Measurements from ENCODE around the gene ARMH2. TPM values are rescaled to one million over a fixed set of nuclear protein-coding genes. Genes with fewer than 3 reads are reported as not detected.

The ARMH2 gene
- total and polyA plus RNA-seq, 2 donors (not counting 3 experiments of a cell fraction or from before 2014, with no cell fraction given) = not detected

- dilution Hi-C loops (cut with MboI; ENCODE audit: extremely low pct_ligation_motif_present, low sequenced_read_pairs) = no loop called here
- H3K27ac ChIP-seq (ENCODE audit: insufficient read depth, low read depth, low read length) = no peak overlapping the region
- TF ChIP-seq POLR2A (IDR thresholded peaks at IDR 0.05; ENCODE audit: low read depth, low read length) (no peak), CTCF (IDR thresholded peaks at IDR 0.05; ENCODE audit: extremely low read depth in 1 of 2, insufficient read depth in 1 of 2, low read depth in 1 of 2, low read length in 2 of 2) (no peak), FOS (IDR thresholded peaks at IDR 0.05; ENCODE audit: borderline replicate concordance, insufficient read depth, low read length) (no peak), MYC (IDR thresholded peaks at IDR 0.05; ENCODE audit: low read depth, low read length) (no peak), GATA2 (IDR thresholded peaks at IDR 0.05; ENCODE audit: insufficient read depth, insufficient read length, low read depth, low read length) (no peak), MAX (IDR thresholded peaks at IDR 0.05; ENCODE audit: insufficient read depth, insufficient read length) (no peak), POLR2AphosphoS5 (IDR thresholded peaks at IDR 0.05; ENCODE audit: insufficient read depth, low read depth, low read length) (no peak), JUN (IDR thresholded peaks at IDR 0.05; ENCODE audit: borderline replicate concordance, insufficient read depth, insufficient read length, low read depth) (no peak), EZH2 (IDR thresholded peaks at IDR 0.05; ENCODE audit: borderline replicate concordance, low read depth, low read length, severe bottlenecking) (no peak)
- H2AFZ ChIP-seq (ENCODE audit: low read depth, low read length) = no peak overlapping the region
- H4K20me1 ChIP-seq (replicated peaks; ENCODE audit: control insufficient read depth, extremely low read depth, insufficient read depth, low read length) = no peaks in the 10 kb centered on the region
- no peaks in the 10 kb centered on the region for H3K9me1 ChIP-seq (replicated peaks; ENCODE audit: control insufficient read depth, extremely low read depth, insufficient read depth, low read length)
- no peaks in the 10 kb centered on the region for H3K4me1 ChIP-seq (ENCODE audit: control insufficient read depth, extremely low read depth, insufficient read depth, low read length)
- no peaks in the 10 kb centered on the region for H3K27me3 ChIP-seq (ENCODE audit: control insufficient read depth in 2 of 2, insufficient read depth in 2 of 2, low read length in 2 of 2)
- no peaks in the 10 kb centered on the region for H3K9me3 ChIP-seq (replicated peaks; ENCODE audit: control insufficient read depth, insufficient read depth, low read length)
- intact Hi-C loops (cut with micrococcal nuclease) = no loop called here
- BruUV-seq (replicated peaks) = no TSS peak
- no peak overlapping the region for H3K9ac ChIP-seq (replicated peaks; ENCODE audit: extremely low read depth, insufficient read depth, low read length)
- no peaks in the 10 kb centered on the region for H3K36me3 ChIP-seq (ENCODE audit: control insufficient read depth in 2 of 2, extremely low read depth in 1 of 2, insufficient read depth in 2 of 2, low read length in 2 of 2)
- FAIRE-seq = no peak
- H3K4me3 ChIP-seq (replicated peaks in 1 of 3; ENCODE audit: insufficient read depth in 1 of 3, low read depth in 1 of 3, low read length in 3 of 3) = no peak overlapping the region
- ChIA-PET CTCF (interaction anchor here (1.0 to 2.4 kb wide), 2 partner anchors 17 to 176 kb away, joined by 3 to 8 read pairs; no protein-coding TSS in a partner anchor), POLR2A (no interaction called here)
- H3K4me2 ChIP-seq (ENCODE audit: insufficient read depth, low read length) = no peak overlapping the region
- H3K79me2 ChIP-seq (ENCODE audit: control insufficient read depth, insufficient read depth, low read length) = no peaks in the 10 kb centered on the region
- DNase-seq (ENCODE audit: low read depth, low spot score) = no peak
These were observed 38.5 kb downstream of the ARMH2 start for GRCh38 chr6:24760210-24760609.
